Measurements from ENCODE around the gene TMEM147.

DNA sequence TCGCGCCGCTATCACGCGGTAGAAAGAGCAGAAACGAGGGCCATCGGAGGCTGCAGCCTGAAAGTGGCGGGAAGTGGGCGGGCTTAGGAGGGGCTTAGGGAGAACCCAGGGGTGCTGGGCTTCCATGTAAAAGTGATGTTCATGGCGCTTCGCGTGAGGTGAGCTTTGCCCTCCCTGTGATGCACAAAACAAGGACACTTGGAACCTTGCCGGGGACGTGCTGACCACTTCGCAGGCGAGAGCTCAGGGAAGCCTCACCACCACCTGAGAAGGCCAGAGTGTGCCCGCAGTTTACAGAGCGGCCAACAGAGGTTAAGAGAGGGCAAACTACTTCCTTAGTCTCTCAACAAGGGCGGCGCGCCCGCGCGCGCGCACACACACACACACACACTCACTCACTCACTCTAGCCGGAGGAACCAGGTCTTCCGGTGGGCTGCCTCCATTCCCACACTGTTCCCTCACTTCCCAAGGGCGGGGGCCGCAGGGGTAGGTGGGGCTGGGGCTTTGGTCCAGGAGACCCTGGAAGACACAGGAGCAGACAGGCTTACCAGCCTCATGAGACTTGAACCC, 11.5 kb upstream of the TMEM147 start:
- TF ChIP-seq, protein P1, sequence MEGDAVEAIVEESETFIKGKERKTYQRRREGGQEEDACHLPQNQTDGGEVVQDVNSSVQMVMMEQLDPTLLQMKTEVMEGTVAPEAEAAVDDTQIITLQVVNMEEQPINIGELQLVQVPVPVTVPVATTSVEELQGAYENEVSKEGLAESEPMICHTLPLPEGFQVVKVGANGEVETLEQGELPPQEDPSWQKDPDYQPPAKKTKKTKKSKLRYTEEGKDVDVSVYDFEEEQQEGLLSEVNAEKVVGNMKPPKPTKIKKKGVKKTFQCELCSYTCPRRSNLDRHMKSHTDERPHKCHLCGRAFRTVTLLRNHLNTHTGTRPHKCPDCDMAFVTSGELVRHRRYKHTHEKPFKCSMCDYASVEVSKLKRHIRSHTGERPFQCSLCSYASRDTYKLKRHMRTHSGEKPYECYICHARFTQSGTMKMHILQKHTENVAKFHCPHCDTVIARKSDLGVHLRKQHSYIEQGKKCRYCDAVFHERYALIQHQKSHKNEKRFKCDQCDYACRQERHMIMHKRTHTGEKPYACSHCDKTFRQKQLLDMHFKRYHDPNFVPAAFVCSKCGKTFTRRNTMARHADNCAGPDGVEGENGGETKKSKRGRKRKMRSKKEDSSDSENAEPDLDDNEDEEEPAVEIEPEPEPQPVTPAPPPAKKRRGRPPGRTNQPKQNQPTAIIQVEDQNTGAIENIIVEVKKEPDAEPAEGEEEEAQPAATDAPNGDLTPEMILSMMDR (IDR thresholded peaks at IDR 0.05 in 4 of 5, conservative IDR thresholded peaks at IDR 0.05 in 1 of 5) = no peak
- TF ChIP-seq POLR2A (IDR thresholded peaks at IDR 0.05) = no peak

Data from gastrocnemius medialis (tissue), 4 donors.